HFF-Myc (cell line): Measurements from ENCODE around the gene PHF3.
"Not testable (repeated sequence)": the region's sequence is repeated elsewhere in the genome, so short reads cannot be mapped to it uniquely, and the experiment has no call there.

Source experiments
- DNase-seq: peaks from one replicate; pipeline ENCODE4 v3.0.0-alpha.2; 2011; ENCODE audit warnings: low read depth; ENCODE audit errors: extremely low read depth
- H3K4me3 ChIP-seq: replicated peaks from 2 replicates; pipeline ENCODE4 v1.5.1; 2011; ENCODE audit warnings: low read depth, mild to moderate bottlenecking, control low read depth, low read length
- CTCF ChIP-seq: IDR thresholded peaks from 2 replicates; pipeline ENCODE4 v1.5.1; 2012; ENCODE audit warnings: mild to moderate bottlenecking, low read depth, low read length, control low read depth; ENCODE audit errors: missing control alignments

PHF3 gene

DNA sequence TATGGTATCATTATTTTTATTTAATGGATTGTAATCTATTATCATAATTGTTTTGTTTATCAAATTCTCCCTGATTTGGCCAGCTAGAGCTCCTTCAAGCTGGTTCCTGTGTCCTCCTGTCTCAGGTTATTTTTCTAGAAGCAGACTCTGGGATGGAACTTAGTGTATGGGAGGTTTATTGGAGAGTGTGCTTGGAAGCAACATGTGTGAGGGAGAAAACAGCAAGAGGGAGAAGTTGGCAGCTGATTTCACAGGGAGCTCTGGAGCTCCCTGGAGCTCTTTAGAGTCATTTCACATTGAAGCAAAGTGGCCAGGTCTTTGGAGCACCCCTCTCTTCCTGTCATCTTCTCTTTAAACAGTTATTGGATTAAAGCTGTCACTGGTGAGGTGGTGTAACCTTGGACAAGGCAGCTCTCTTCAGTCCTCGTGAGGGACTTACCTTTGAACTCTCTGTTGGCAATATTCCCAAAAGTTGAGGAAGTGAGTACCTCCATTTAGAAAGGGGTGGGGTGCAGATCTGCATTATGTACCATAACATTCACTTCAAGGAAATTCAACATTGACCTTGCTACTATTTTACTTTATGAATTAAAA lies 103.6 kb downstream of the PHF3 start:
- TF ChIP-seq CTCF = no peak
- no peak overlapping the region for H3K4me3 ChIP-seq
- no peak for DNase-seq

- DNase-seq = peak; percentile 69
- TF ChIP-seq CTCF = no peak
- no peak overlapping the region for H3K4me3 ChIP-seq
These were observed 105.1 kb downstream of the PHF3 start for GRCh38 chr6:63740709-63741108.

GRCh38 chr6:63742060-63742459 lies 106.5 kb downstream of the PHF3 start:
- H3K4me3 ChIP-seq = no peak overlapping the region
- DNase-seq = no peak
- TF ChIP-seq CTCF = no peak

GRCh38 chr6:63743691-63744090 lies 108.1 kb downstream of the PHF3 start:
- H3K4me3 ChIP-seq = no peak overlapping the region
- DNase-seq = no peak
- no peak for TF ChIP-seq CTCF

GRCh38 chr6:63744810-63745209 lies 109.2 kb downstream of the PHF3 start:
- no peak overlapping the region for H3K4me3 ChIP-seq
- DNase-seq = no peak
- no peak for TF ChIP-seq CTCF

DNA sequence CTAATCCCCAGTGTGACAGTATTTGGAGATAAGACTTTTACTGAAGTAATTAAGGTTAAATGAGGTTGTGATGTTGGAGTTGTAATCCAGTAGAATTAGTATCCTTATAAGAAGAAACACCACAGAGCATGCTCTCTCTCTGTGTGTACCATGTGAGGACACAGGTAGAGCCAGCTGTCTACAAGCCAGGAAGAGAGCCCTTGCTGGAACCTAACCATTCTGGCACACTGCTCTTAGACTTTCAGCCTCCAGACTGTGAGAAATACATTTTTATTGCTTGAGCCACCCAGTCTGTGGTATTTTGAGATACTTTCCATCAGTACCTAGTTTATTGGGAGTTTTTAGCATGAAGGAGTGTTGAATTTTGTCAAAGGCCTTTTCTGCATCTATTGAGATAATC lies 110.2 kb downstream of the PHF3 start:
- no peak for TF ChIP-seq CTCF
- no peak for DNase-seq
- no peak overlapping the region for H3K4me3 ChIP-seq

- no peak overlapping the region for H3K4me3 ChIP-seq
- TF ChIP-seq CTCF = no peak
- no peak for DNase-seq
These were observed 114.8 kb downstream of the PHF3 start for GRCh38 chr6:63750400-63750799.

GRCh38 chr6:63757275-63757674 lies 121.7 kb downstream of the PHF3 start:
- H3K4me3 ChIP-seq, DNase-seq: not testable (repeated sequence)
